Ishikawa (cell line): ENCODE results near the gene RAB40C.

Source experiments
- CEBPB ChIP-seq: IDR thresholded peaks from 2 replicates; pipeline ENCODE4 v1.6.1; 2012
- CREB1 ChIP-seq: IDR thresholded peaks from 2 replicates; pipeline ENCODE4 v1.6.1; 2012; ENCODE audit warnings: low read depth
- EGR1 ChIP-seq: IDR thresholded peaks from 2 replicates; pipeline ENCODE4 v1.6.1; 2012
- EP300 ChIP-seq: IDR thresholded peaks from 2 replicates; pipeline ENCODE4 v1.6.1; 2012; ENCODE audit warnings: borderline replicate concordance
- FOXM1 ChIP-seq: IDR thresholded peaks from 2 replicates; pipeline ENCODE4 v1.6.1; 2012; ENCODE audit warnings: low read depth, borderline replicate concordance
- MAX ChIP-seq: IDR thresholded peaks from 2 replicates; pipeline ENCODE4 v1.6.1; 2012
- NFIC ChIP-seq: IDR thresholded peaks from 2 replicates; pipeline ENCODE4 v1.6.1; 2012
- RAD21 ChIP-seq: IDR thresholded peaks from 2 replicates; pipeline ENCODE4 v1.6.1; 2012; ENCODE audit warnings: low read depth
- REST ChIP-seq: IDR thresholded peaks from 2 replicates; pipeline ENCODE4 v1.6.1; 2012; ENCODE audit warnings: low read depth, mild to moderate bottlenecking
- TAF1 ChIP-seq: IDR thresholded peaks from 2 replicates; pipeline ENCODE4 v1.6.1; 2012; ENCODE audit warnings: low read depth, mild to moderate bottlenecking
- TCF12 ChIP-seq: IDR thresholded peaks from 2 replicates; pipeline ENCODE4 v1.6.1; 2012; ENCODE audit warnings: low read depth
- TEAD4 ChIP-seq: IDR thresholded peaks from 2 replicates; pipeline ENCODE4 v1.6.1; 2012
- USF1 ChIP-seq: IDR thresholded peaks from 2 replicates; pipeline ENCODE4 v1.6.1; 2012
- YY1 ChIP-seq: IDR thresholded peaks from 2 replicates; pipeline ENCODE4 v1.6.1; 2012; ENCODE audit warnings: low read depth
- ZBTB7A ChIP-seq: IDR thresholded peaks from 2 replicates; pipeline ENCODE4 v1.6.1; 2012; ENCODE audit warnings: low read depth

The RAB40C gene

GRCh38 chr16:638836-639235 is 49.0 kb downstream of the RAB40C start:
- TF ChIP-seq TAF1, result no peak
- no peak for TF ChIP-seq ZBTB7A
- no peak for TF ChIP-seq RAD21
- TF ChIP-seq FOXM1, result no peak
- TF ChIP-seq USF1, result no peak
- TF ChIP-seq CREB1, result no peak
- no peak for TF ChIP-seq EP300
- no peak for TF ChIP-seq TEAD4
- TF ChIP-seq EGR1, result no peak
- TF ChIP-seq TCF12, result no peak

- TF ChIP-seq TCF12, result no peak
- TF ChIP-seq CEBPB, result no peak
- no peak for TF ChIP-seq YY1
- TF ChIP-seq ZBTB7A, result no peak
- TF ChIP-seq CREB1, result no peak
- no peak for TF ChIP-seq FOXM1
- no peak for TF ChIP-seq MAX
- no peak for TF ChIP-seq EP300
- TF ChIP-seq USF1, result no peak
- no peak for TF ChIP-seq TAF1
- TF ChIP-seq RAD21, result no peak
- no peak for TF ChIP-seq REST
Observed at GRCh38 chr16:640614-641013, 50.7 kb downstream of the RAB40C start.

- TF ChIP-seq TCF12 (peak; percentile 34; the same call in 1 of the 2 replicates), TEAD4 (no peak), FOXM1 (no peak), EGR1 (peak; percentile 90), MAX (peak; percentile 79), YY1 (peak; percentile 79), NFIC (peak; percentile 25; the same call in 1 of the 2 replicates), ZBTB7A (0 out of 2 replicates have a peak, but pooled peaks have one; percentile 52), TAF1 (peak; percentile 55; the same call in 1 of the 2 replicates), EP300 (no peak)
Observed at GRCh38 chr16:641326-642188, 51.7 kb downstream of the RAB40C start, which contains the start of gene MCRIP2. Gene MCRIP2 (plus strand): TSS chr16:641828. CDS start chr16:641992, 164 bp downstream.

- no peak for TF ChIP-seq FOXM1
- no peak for TF ChIP-seq CREB1
- TF ChIP-seq MAX, result peak; percentile 94
- 0 out of 2 replicates have a peak, but pooled peaks have one; percentile 15 for TF ChIP-seq TEAD4
- TF ChIP-seq NFIC, result no peak
- TF ChIP-seq TCF12, result no peak; the same call in none of the 2 replicates
- TF ChIP-seq USF1, result peak; percentile 88
- TF ChIP-seq EGR1, result no peak
- TF ChIP-seq RAD21, result no peak
- no peak for TF ChIP-seq TAF1
- TF ChIP-seq REST, result no peak
- TF ChIP-seq YY1, result peak; percentile 16; the same call in 1 of the 2 replicates
Observed at GRCh38 chr16:642189-643049, 52.6 kb downstream of the RAB40C start.
